ENCODE data around the gene TMTC4. TPM values are rescaled to one million over a fixed set of nuclear protein-coding genes. Genes with fewer than 3 reads are reported as not detected.

TMTC4 gene
- total RNA-seq, 4 donors from 2014 or later, result 17.6 to 37.9 (median 21.0) TPM

DNA sequence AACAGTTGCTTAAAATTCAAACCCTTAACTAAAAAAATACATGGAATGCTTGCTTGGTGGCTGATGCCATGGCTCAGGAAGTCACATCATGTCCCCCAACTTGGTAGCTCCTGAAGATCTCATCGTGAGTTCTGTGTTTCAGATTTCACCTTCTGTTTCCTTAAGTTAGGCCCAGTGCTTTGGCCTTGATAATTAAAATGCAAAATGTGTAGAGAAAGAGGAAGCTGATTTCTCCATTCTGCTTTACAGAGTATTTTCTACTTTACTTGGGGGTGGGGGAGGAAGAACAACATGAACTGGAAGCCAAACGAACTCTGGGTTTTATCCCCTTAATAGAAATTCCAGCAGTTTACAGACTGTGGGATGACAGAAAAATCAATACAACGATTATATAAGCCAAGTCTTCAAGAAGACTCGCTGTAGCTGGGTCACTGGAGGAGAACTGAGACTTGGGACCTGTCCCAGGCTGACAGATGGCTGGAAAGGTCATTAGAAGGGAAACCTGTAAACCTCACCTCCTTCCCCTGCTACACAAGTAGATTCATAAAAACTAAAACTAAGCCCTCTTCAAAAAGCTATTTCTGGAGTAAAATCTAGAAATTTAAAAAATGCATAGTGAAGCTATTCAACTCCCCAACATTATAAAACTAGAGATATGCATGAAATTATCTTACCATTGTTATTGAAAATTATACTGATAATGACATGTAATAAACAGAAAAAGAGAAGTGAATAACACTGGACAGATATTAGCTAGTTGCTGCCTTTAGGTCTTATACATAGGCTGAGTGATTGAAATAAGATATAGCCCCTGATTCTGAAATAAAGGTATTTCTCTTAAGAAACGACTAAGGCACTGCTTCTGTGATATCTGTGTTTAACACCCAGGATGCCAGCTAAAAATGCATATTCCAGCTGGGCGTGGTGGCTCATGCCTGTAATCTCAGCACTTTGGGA, 63.9 kb downstream of the TMTC4 start:
- no peak for TF ChIP-seq POLR2AphosphoS5 (IDR thresholded peaks at IDR 0.05)
- TF ChIP-seq, protein P1, sequence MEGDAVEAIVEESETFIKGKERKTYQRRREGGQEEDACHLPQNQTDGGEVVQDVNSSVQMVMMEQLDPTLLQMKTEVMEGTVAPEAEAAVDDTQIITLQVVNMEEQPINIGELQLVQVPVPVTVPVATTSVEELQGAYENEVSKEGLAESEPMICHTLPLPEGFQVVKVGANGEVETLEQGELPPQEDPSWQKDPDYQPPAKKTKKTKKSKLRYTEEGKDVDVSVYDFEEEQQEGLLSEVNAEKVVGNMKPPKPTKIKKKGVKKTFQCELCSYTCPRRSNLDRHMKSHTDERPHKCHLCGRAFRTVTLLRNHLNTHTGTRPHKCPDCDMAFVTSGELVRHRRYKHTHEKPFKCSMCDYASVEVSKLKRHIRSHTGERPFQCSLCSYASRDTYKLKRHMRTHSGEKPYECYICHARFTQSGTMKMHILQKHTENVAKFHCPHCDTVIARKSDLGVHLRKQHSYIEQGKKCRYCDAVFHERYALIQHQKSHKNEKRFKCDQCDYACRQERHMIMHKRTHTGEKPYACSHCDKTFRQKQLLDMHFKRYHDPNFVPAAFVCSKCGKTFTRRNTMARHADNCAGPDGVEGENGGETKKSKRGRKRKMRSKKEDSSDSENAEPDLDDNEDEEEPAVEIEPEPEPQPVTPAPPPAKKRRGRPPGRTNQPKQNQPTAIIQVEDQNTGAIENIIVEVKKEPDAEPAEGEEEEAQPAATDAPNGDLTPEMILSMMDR (IDR thresholded peaks at IDR 0.05), result no peak
- TF ChIP-seq POLR2A (IDR thresholded peaks at IDR 0.05), result no peak
- no peak for TF ChIP-seq EP300 (IDR thresholded peaks at IDR 0.05)

DNA sequence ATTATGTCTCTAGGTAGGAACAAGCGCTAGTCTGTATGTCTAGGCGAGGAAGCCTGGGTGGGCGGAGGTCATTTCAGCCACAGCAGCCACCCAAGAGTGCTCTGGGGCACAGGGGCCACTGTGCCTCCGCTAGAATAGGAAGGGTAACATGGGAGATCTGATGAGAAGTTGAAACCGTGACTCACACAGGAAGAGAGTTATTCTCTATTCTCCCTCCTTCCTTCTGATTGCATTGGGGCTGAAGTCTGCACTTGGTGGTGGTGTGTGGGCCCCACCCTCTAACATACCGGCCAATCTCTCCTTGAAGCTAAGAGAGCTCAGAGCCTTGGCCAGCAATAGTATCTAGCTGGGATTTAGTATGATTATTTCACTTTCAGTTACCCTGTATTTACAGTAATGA, 65.7 kb downstream of the TMTC4 start:
- TF ChIP-seq POLR2A (IDR thresholded peaks at IDR 0.05) (no peak), POLR2AphosphoS5 (IDR thresholded peaks at IDR 0.05) (no peak), EP300 (IDR thresholded peaks at IDR 0.05) (no peak)
- TF ChIP-seq, protein P1 (IDR thresholded peaks at IDR 0.05), result no peak
- Histone ChIP-seq H3K27me3 (no peaks in the 10 kb centered on the region), H3K27ac (no peak overlapping the region), H3K4me3 (no peak overlapping the region), H3K9me3 (no peaks in the 10 kb centered on the region), H3K4me1 (peaks cover 6% of the 10 kb centered on the region), H3K36me3 (peaks cover 8% of the 10 kb centered on the region)
- WGBS, result 84% methylated on average over 6 of the region's 6 CpGs
- DNase-seq (ENCODE audit: low spot score in 2 of 2), result no peak

More for the DNA sequence above, 63.9 kb downstream of the TMTC4 start:
- WGBS, result 60% methylated on average over 6 of the region's 6 CpGs
- DNase-seq (ENCODE audit: low spot score in 2 of 2), result no peak
- H3K27me3 ChIP-seq, result no peaks in the 10 kb centered on the region
- peaks cover 8% of the 10 kb centered on the region for H3K36me3 ChIP-seq
- H3K27ac ChIP-seq, result no peak overlapping the region
- H3K4me1 ChIP-seq, result peaks cover 6% of the 10 kb centered on the region
- no peaks in the 10 kb centered on the region for H3K9me3 ChIP-seq
- H3K4me3 ChIP-seq, result no peak overlapping the region

DNA sequence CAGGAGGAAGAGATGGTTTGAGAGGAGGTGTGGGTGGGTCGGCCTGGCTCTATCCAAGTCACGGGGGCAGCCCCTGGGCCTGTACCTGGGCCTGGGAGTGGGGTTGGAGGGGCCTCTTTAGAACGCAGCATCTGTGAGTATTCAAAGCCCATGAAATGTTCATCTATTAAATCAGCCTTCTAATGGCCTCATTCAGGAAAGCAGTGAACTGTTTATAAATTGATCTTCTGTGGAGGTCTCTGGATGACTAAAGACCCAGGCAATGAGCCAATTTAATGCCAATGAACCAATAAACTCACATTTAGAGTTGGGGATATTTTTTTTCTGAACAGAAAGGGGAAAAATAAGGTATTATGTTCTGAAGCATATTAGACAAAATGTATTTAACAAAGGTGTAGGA, 66.1 kb downstream of the TMTC4 start:
- Histone ChIP-seq H3K27me3 (no peaks in the 10 kb centered on the region), H3K4me3 (no peak overlapping the region), H3K4me1 (peaks cover 6% of the 10 kb centered on the region), H3K9me3 (no peaks in the 10 kb centered on the region), H3K27ac (no peak overlapping the region), H3K36me3 (peaks cover 8% of the 10 kb centered on the region)
- TF ChIP-seq POLR2A (IDR thresholded peaks at IDR 0.05) (no peak), EP300 (IDR thresholded peaks at IDR 0.05) (no peak), POLR2AphosphoS5 (IDR thresholded peaks at IDR 0.05) (no peak)
- TF ChIP-seq, protein P1 (IDR thresholded peaks at IDR 0.05), result no peak
- DNase-seq (ENCODE audit: low spot score in 2 of 2), result no peak
- 91% methylated on average over 3 of the region's 3 CpGs for WGBS

DNA sequence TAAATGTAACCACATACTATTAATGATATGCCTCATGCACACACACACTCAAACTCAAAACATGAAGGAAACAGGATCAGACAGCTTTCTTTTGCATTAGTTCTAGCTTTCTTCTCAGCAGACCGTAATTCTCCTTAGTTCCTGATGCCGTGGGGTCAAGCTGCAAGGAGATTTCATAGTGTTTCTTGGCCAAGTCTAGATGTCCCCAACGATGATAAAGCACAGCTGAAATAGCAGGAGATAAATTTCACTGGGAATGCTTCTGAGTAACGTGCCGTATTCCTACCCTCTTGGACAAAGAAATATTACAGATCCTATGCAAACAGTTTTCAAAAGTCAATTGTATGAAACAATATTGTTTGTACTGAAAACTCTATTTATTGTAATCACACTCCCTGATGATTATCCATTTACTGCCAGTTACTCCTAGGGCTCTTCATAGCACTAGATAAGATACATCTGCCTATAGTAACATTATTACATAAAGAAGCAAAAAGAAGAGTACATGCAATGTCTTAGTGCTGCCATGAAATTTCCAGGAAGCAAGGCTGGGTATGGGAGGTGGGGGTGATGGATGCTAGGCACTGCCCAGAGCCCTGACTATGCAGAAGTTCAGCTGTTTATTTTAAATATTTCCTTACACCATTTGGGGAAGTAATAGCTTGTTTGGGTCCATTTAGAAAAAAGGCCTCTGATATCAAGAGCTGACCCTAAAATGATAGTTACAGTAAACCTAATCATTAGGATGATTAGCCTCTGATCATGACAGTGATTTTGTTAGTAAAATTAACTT, 69.5 kb downstream of the TMTC4 start:
- TF ChIP-seq EP300 (IDR thresholded peaks at IDR 0.05), result no peak
- no peak for TF ChIP-seq POLR2A (IDR thresholded peaks at IDR 0.05)
- TF ChIP-seq, protein P1 (IDR thresholded peaks at IDR 0.05), result no peak
- TF ChIP-seq POLR2AphosphoS5 (IDR thresholded peaks at IDR 0.05), result no peak
- Histone ChIP-seq H3K9me3 (no peaks in the 10 kb centered on the region), H3K27ac (no peak overlapping the region), H3K36me3 (peaks cover 8% of the 10 kb centered on the region), H3K27me3 (no peaks in the 10 kb centered on the region), H3K4me3 (no peak overlapping the region), H3K4me1 (peaks cover 3% of the 10 kb centered on the region)
- WGBS, result 80% methylated on average over 5 of the region's 5 CpGs
- no peak for DNase-seq (ENCODE audit: low spot score in 2 of 2)
